GM21423 (cell line): ENCODE measurements around the gene SDF2.
A peak's percentile ranks its signal among the peaks of the same experiment; 100 is the strongest.
"Not testable (repeated sequence)": the region's sequence is repeated elsewhere in the genome, so short reads cannot be mapped to it uniquely, and the experiment has no call there.

Experiments used
- ATAC-seq: cut with Tn5 transposase; IDR thresholded peaks from one replicate; pipeline ENCODE4 v1.9.1; 2021; ENCODE audit warnings: mild to moderate bottlenecking, moderate library complexity; ENCODE audit not compliant: unreplicated experiment

Gene SDF2

DNA sequence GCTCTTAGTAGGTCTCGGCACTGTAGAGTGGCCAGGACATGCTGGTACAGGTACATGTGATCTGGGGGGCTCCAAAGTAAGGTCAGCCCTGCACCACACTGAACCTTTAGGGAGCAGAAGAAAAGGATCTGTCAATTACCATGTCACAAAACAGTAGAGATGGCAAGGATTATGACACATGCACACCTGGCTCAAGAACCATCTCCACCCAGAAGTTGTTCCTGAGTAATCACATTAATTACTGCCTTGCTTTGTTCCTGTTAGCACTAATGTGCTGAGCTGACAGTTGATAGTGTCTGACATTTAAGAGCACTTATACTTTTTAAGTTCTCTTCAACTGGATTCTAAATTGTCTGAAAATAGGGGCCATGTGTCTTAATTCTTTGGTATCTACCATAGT, 26.2 kb downstream of the SDF2 start:
- no peak for ATAC-seq

DNA sequence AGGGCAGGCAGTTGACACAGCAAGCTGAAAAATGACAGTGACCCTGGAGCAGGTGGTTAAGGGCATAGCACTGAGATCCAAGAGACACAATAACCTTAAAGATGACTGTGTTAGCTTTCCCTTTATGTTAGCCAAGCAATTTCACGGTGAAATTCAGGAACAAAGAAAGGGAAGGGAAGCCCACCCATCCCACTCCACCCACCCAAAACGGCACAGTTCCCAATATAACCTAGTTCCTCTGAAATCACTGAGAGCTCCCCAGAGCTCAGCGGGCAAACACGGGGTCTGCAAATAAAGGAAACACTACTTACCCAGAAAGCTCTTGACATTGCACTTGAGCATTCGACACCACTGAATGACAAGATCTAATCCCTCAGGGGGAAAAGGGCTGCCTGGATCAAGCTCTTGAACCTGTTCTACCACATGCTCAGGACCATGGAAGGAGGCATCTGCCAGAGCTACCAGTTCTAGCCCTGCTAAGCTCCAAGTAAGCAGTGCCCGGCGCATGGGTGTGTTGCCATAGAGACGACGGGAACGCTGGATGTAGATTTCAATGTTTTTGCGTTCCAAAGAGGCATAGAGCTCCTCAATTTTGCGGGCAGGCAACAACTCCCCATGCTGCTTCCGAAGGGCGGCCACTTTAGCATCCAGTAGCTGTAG, 27.4 kb downstream of the SDF2 start:
- no peak for ATAC-seq

DNA sequence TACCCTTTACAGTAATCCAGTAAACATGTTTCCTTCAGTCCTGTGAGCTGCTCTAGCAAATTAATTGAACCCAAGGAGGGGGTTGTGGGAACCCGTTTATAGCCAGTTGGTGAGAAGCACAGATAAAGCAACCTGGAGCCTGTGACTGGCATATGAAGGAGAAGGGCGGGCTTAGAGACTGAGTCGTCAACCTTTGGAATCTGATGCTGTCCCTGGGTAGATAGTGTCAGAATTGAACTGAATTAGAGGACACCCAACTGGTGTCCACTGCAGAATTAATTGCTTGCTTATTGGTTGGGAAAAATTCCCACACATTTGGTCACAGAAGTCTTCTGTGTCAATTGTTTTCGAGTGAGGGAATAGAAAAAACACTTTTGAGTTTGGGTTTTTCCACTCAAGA, 34.9 kb downstream of the SDF2 start:
- ATAC-seq: no peak

DNA sequence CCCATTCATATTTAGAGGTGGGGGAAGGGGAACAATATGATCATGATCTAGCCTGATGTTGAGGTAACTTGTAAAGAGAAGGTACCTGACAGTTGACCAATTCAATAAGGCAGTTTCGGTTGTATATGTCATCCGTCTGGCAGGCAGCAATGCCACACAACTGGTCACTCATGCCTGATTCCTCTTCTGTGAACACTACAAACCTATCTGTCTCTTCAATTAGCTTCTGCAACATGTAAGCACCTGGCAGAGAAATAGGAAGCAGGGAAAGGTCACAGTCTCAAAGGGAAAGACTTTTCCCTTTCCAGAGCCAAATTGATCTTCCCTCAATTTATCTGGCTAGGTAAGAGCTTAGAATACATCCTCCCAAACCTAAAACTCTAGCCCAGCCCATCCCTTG, 37.6 kb downstream of the SDF2 start:
- no peak for ATAC-seq

DNA sequence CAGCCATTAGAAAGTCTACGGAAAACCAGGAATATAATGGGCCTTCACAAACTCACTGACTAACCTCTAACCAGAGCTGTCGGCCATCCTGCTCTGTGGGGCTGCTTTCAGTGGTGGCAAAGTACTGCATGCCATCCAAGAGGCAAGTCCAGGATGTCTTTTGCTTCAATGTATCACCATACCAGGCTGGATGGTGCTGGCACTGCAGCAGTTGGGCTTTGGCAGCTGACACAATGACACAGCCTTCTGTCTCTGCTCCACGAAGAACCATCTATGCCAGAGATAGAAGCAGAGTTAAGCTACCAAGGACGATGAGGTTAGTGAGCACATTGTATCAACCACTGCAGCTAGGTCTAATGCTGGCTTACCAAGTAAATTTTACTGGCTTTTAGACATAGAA, 38.0 kb downstream of the SDF2 start:
- ATAC-seq: no peak

DNA sequence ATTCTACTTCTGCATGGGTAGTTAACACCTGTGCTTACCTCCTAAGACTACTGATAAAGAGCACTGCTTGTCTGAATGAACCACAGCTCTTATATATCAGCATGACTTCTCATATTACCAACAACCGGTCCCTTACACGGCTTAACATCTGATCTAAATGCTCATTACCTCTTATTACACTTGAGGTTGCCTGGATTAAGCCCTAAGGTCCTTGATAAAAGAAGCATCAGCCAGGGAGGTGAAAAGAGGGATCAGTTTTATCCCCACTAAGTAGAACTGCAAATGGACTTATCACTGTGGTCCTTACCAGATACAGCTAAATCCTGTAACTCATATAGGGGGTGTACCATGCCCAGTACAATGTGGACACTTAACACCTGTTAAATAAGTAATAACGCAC, 39.5 kb downstream of the SDF2 start:
- no peak for ATAC-seq

DNA sequence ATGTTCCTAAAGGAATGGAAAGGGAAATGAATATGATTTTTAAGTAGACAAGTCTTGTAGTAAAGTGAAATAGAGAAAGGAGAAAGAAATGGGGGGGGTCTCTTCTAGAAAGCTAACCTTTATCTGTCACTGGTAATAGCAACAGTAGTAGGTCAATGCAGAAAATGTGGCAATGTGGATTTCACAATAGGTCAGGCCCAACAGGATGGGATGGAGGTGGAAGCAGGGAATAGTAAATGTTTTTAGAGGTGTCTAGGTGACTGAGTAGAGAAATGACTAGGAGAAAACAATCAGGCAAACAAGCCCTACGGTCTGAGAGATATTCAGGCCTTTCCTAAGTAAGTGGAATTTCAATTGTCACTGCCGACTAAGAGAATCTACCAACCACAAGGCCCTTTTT, 41.7 kb downstream of the SDF2 start:
- no peak for ATAC-seq

DNA sequence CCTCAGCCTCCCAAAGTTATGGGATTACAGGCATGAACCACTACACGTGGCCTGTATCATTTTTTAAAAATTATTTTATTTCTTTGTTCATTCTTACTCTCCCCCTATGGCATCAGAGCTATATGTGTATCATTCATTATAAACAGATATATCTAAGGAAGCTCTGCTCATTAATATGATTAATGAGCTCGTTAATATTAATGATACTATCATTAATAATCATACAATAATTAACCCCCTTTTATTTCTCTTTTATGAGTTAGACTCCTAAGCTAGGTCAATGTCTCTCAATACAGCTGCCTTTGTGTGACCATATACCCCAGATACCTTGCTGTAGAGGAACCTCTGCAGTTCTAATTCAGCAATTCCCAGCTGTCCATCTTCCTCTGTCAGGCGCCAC, 43.2 kb downstream of the SDF2 start:
- ATAC-seq: no peak

DNA sequence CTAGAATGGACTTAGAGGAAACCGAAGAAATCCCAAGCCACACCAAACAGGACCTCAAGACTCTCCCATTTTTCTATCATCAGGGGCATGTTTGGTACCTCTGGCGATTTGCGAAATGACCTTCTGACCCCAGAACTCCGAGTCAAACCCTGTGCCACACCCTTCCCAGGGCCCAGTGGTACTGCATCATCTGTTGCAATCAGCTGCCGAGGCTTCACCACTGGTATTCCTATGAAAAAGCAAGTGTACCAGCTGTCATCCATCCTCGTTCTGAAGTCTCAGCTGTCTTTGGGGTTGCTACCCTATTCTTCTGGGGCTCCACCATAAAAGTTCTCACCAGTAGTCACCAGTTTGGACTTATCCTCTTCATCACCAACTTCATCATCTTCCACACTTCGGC, 45.4 kb downstream of the SDF2 start:
- ATAC-seq: no peak

DNA sequence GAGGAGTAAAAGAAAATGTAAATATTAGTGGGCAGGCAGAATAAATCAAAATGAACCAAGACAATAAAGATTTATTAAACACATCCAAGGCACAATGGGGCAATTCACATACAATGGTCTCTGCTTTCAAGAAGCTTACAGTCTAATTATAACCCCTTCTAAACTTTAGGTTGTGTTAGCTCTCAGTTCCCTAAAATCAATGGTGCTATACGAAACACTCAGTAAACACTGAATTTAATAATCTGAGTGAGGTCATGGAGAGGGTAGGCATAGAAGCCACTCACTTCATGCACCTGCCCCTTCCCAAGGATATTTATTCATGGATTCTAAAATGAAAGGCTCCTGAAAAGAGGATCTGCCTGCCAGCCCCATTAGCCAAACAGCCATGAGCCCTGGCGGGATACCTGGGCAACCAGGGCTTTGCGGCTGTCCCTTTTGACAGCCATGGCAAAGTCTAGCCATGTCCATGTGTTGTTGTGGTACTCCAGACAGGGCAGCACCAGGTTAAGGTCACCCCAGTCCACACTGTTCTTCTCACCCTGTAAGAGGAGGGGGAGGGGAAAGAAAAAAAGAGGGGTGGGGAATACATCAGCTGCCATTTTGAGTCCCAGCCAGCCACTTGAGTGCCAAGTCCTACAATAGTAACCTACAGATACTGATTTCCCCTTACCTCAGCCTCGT, 46.3 kb downstream of the SDF2 start:
- ATAC-seq: no peak

DNA sequence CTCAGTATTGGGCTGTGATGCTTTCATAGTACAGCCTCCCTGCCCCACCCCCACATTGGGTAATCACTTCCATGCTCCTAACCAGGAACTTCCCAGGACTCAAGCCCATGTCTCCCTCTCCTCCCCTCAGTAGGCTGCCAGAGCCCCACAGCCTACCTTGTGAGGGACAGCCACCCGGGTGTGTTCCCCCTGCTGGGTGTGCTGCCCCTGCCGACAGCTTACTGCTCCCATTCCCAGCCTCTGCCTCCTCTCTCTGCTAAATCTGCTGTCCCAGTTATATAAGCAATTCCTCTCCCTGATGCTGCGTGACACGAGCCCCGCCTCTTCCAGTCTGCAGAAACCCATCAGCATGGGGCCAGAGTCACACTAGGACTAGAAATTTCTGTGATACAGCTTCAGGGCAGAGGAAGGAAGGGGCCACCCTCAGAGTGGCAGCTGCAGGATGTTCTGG, 47.8 kb downstream of the SDF2 start, which contains the start of gene RSKR:
RSKR (minus strand) TSS at position 255 of the 451 bp plus-strand sequence; CDS start at position 231, 24 bp downstream.
- no peak for ATAC-seq

DNA sequence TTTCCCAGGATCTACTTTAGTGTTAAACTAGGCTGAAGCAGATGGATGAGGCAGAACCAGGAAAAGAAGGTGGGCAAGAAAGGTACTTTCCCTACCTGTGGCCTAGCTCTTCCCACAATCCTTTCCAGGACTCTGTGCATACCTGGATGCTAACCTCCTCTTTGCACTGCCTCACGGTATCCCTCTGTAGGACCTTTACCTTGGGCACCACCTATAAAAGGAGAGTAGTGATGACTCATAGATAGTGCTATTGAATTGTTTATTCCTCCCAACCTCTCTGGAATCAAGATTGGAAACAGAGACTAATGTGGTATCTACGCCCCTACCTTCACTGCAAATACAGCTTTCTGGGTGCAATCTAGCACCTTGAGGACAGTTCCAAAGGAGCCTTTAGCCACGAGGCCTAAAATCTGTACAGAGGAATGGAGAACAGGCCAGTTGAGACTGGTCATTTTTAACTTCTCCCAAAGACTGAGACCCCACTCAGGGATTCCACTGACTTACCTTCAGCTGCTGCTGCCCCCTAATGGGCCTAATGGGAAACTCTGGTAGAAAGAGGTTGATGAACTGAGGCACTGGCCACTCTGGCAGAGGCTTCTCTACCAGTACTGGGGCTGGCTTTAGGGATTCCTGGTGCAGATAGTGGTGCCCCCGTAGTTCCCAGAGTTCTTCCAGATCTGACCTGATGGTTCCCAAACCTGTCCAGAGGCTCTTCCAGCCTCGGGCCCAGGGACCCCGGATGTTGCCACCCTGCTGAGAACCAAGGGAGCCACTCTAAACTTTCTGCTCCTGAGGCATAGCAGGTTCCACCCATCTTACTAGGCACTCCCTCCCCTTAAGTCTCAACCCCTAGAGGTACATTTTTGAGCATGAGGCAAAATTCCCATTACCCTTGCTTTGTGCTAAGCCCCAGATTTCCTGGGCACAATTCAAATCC, 48.5 kb downstream of the SDF2 start:
- no peak for ATAC-seq

DNA sequence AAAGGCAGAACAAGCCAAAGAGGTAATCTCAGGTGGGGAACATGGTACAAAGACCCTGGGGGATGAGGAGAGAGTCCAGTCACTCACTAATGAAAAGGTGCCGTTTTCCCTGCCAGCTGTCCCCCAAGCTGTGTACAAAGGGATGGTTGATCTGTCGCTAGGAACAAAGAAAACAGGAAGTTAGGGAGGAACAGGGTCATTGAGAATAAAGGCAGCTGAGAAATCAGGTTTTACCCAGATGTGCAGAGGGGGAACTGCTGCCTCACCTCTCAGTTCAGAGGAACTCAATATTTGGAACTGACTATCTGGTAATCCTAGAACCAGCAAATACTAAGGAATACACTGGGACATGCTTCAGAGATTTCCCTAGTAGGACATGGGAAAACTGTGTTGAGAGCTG, 49.2 kb downstream of the SDF2 start:
- ATAC-seq: no peak

DNA sequence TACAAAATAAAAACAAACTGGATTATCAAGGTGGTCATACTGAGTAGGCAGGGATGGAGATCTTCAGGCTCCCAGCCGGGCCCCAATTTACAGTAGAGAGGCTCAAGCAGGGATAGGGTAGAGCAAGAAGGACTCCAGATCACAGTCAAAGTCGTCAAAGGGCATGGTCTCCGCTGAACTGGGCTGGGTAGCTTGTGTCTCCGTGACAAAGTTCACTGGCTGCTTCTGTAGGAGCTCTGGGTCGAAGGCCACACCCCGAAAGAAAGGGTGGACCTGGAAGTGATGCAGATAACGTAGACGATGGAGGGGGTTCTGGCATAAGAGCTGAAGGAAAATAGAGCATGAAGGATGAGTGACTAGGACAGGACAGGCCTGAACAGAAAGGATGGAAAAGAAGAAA, 51.3 kb downstream of the SDF2 start:
- ATAC-seq: no peak

DNA sequence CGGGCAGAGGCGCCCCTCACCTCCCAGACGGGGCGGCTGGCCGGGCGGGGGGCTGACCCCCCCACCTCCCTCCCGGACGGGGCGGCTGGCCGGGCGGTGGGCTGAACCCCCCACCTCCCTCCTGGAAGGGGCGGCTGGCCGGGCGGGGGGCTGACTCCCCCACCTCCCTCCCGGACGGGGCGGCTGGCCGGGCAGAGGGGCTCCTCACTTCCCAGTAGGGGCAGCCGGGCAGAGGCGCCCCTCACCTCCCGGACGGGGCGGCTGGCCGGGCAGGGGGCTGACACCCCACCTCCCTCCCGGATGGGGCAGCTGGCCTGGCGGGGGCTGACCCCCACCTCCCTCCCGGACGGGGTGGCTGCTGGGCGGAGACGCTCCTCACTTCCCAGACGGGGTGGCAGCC, 57.7 kb downstream of the SDF2 start:
- not testable (repeated sequence) for ATAC-seq

DNA sequence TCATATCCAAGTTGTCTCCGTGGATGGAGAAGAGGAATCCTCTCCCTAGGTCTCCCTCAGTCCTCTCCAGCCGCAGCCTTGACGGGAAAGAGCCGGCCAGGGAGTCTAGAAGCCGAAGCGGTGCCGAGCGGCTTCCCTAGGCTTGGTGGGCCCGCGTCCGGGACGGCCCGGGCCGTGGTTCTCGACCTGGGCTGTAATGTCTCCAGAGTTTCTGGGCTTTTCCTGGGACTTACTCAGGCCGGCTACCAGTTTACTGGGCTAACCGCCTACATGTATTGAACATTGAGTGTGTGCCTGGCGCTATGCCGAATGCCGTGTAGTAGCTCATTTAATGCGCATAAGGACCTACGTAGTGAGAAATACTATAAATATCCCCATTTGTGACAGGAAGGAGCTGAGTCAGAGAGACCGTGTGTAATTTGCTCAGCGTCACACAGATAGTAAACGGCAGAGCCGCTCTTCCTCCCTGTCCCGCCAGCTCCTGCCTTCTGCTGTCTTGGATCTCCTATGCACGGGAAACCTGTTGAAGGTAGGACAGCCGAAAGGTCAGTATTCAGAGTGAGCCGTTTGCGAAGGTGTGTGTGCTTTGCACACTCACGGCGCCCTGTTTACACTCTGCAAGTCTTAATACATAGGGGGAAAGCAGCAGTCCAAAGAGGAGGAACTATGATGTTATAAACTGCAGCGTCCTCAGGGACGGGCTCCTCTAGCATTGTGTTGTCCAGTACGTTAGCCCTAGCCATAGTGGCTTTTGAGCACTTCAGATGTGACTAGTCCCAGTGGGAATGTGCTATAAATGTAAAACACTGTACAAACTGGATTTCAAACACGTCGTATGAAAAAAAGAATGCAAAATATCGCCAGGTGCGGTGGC, 62.2 kb downstream of the SDF2 start:
- peak; percentile 29 for ATAC-seq

DNA sequence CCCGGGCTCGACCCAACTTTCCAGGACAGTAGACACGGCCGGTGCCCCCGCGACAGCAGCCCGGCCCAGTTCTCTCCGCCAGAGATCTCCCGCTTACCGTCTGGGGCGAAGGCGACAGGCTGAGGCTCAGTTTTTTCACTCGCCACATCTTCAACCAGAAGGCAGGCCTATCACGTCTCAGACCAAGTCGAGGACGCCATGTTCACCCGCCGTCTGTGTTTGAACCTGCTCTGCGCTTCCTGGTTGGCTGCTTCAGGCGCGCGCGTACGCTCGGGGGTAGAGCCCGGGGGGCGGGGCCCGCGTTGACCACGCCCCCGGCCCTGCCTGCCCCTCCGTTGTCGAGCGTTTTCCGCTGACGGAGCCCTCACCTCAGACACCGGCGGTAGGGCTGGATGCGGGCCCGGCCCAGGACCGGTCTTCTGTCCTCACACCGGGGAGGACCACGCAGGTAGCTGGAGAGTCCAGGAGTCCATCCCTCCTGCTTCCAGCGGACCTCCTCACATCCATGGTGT, 62.9 kb downstream of the SDF2 start, which contains the start of gene SPAG5:
SPAG5 (minus strand) TSS at position 227 of the 512 bp plus-strand sequence; CDS start at position 148, 79 bp downstream.
- peak; percentile 88 for ATAC-seq

DNA sequence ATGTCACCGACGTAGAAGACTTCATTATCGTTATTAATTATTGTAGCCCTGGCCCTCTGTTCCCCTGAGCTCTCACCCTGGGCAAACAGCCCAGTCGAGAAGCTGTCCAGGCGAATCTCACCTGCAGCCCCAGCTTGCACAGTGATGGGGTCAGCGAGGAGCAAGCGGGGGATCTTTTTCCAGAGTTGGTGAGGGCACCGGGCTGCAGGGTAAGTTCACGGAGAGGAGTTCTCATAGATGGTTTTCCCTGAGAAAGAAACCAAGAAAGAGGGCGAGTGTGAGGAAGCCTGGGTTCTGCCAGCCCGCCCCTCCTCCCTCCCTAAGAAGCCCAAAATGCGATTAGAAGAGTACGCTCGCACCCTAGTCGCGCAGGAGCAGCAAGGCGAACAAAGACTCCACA, 63.3 kb downstream of the SDF2 start:
- ATAC-seq: no peak
